Ishikawa (cell line): ENCODE data around the gene GMDS.

Experiments
- CEBPB ChIP-seq: IDR thresholded peaks from 2 replicates; pipeline ENCODE4 v1.6.1; 2012
- CREB1 ChIP-seq: IDR thresholded peaks from 2 replicates; pipeline ENCODE4 v1.6.1; 2012; ENCODE audit warnings: low read depth
- EGR1 ChIP-seq: IDR thresholded peaks from 2 replicates; pipeline ENCODE4 v1.6.1; 2012
- EP300 ChIP-seq: IDR thresholded peaks from 2 replicates; pipeline ENCODE4 v1.6.1; 2012; ENCODE audit warnings: borderline replicate concordance
- FOXM1 ChIP-seq: IDR thresholded peaks from 2 replicates; pipeline ENCODE4 v1.6.1; 2012; ENCODE audit warnings: low read depth, borderline replicate concordance
- NFIC ChIP-seq: IDR thresholded peaks from 2 replicates; pipeline ENCODE4 v1.6.1; 2012
- RAD21 ChIP-seq: IDR thresholded peaks from 2 replicates; pipeline ENCODE4 v1.6.1; 2012; ENCODE audit warnings: low read depth
- REST ChIP-seq: IDR thresholded peaks from 2 replicates; pipeline ENCODE4 v1.6.1; 2012; ENCODE audit warnings: low read depth, mild to moderate bottlenecking
- TAF1 ChIP-seq: IDR thresholded peaks from 2 replicates; pipeline ENCODE4 v1.6.1; 2012; ENCODE audit warnings: low read depth, mild to moderate bottlenecking
- TCF12 ChIP-seq: IDR thresholded peaks from 2 replicates; pipeline ENCODE4 v1.6.1; 2012; ENCODE audit warnings: low read depth
- TEAD4 ChIP-seq: IDR thresholded peaks from 2 replicates; pipeline ENCODE4 v1.6.1; 2012
- YY1 ChIP-seq: IDR thresholded peaks from 2 replicates; pipeline ENCODE4 v1.6.1; 2012; ENCODE audit warnings: low read depth
- ZBTB7A ChIP-seq: IDR thresholded peaks from 2 replicates; pipeline ENCODE4 v1.6.1; 2012; ENCODE audit warnings: low read depth
- TF ChIP-seq, protein P1 (sequence below): IDR thresholded peaks from 2 replicates; pipeline ENCODE4 v1.6.1; 2012
- TF ChIP-seq, protein P2 (sequence below): IDR thresholded peaks from 2 replicates; pipeline ENCODE4 v1.6.1; 2012

Gene GMDS

GRCh38 chr6:1915226-1915625 is 330.2 kb downstream of the GMDS start:
- TF ChIP-seq TAF1 (no peak), REST (no peak), EP300 (no peak), YY1 (no peak), EGR1 (no peak), ZBTB7A (no peak), CEBPB (no peak), TCF12 (no peak), FOXM1 (no peak), CREB1 (no peak), TEAD4 (no peak), NFIC (no peak), RAD21 (no peak)
- TF ChIP-seq, protein P1, sequence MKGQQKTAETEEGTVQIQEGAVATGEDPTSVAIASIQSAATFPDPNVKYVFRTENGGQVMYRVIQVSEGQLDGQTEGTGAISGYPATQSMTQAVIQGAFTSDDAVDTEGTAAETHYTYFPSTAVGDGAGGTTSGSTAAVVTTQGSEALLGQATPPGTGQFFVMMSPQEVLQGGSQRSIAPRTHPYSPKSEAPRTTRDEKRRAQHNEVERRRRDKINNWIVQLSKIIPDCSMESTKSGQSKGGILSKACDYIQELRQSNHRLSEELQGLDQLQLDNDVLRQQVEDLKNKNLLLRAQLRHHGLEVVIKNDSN, result no peak
- TF ChIP-seq, protein P2, sequence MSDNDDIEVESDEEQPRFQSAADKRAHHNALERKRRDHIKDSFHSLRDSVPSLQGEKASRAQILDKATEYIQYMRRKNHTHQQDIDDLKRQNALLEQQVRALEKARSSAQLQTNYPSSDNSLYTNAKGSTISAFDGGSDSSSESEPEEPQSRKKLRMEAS, result no peak

GRCh38 chr6:1913577-1913976 is 331.8 kb downstream of the GMDS start:
- TF ChIP-seq CREB1 (no peak), NFIC (no peak), TCF12 (no peak)
- TF ChIP-seq, protein P2, result no peak

DNA sequence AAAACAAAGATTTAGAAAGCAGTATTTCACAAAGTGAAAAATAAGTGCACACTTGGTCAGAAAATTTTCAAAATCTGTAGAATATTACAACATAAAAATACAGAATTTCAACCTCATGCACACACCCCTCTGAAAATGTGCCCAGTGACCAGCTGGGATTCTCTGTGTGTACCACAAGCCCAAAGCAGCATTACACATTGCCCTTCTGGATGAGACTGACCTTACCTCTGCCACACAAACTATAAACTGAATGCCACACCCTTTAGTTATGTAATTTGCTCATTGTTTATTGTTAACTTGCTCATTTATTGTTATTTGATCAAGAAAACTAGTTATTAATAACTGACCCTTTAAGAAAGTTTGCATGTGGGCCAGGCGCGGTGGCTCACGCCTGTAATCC is 332.7 kb downstream of the GMDS start:
- no peak for TF ChIP-seq NFIC
- TF ChIP-seq FOXM1, result no peak
- TF ChIP-seq REST, result no peak
- no peak for TF ChIP-seq RAD21
- no peak for TF ChIP-seq ZBTB7A
- no peak for TF ChIP-seq YY1
- TF ChIP-seq EGR1, result no peak
- TF ChIP-seq, protein P2, result no peak
- TF ChIP-seq TEAD4, result no peak
- TF ChIP-seq CREB1, result no peak
- TF ChIP-seq CEBPB, result no peak
- no peak for TF ChIP-seq TCF12
- no peak for TF ChIP-seq EP300

GRCh38 chr6:1911474-1911873 is 333.9 kb downstream of the GMDS start:
- TF ChIP-seq EGR1 (no peak), CEBPB (no peak), NFIC (no peak), YY1 (no peak), TAF1 (no peak), TCF12 (no peak), RAD21 (no peak), ZBTB7A (no peak), CREB1 (no peak), EP300 (no peak), TEAD4 (no peak), FOXM1 (no peak), REST (no peak)
- TF ChIP-seq, protein P2, result no peak
- TF ChIP-seq, protein P1, result no peak
